Neural progenitor cell (in vitro differentiated cells): ENCODE results near the gene CCDC177.

Experiments used
- CTCF ChIP-seq: fragments of 200-600 bp; sonication (generic); IDR thresholded peaks from 2 replicates; pipeline ENCODE4 v1.5.1; 2017; ENCODE audit warnings: antibody characterized with exemption, mild to moderate bottlenecking
- EZH2 ChIP-seq: fragments of 200-600 bp; sonication (generic); IDR thresholded peaks from 2 replicates; pipeline ENCODE4 v1.6.1; 2017; ENCODE audit warnings: antibody characterized with exemption, mild to moderate bottlenecking, moderate library complexity

- TF ChIP-seq CTCF (no peak), EZH2 (no peak)
Measured at GRCh38 chr14:69591317-69591716, 16.6 kb upstream of the CCDC177 start.
